ENCODE results near the gene DENND1A. TPM values are rescaled to one million over a fixed set of nuclear protein-coding genes. Genes with fewer than 3 reads are reported as not detected.

Gene DENND1A
- total and polyA plus RNA-seq, 2 of the 13 experiments (the other 11 are each of a cell fraction or from before 2014, with no cell fraction given): 14.8 to 30.1 TPM

GRCh38 chr9:123468541-123468940 lies 461.4 kb downstream of the DENND1A start:
- Histone ChIP-seq H3K9ac (ENCODE audit: insufficient read depth, low read depth, low read length) (peak overlapping the region; percentile 65; the same call in 1 of the 2 replicates), H3K4me2 (ENCODE audit: low read depth, low read length) (no peak overlapping the region), H3K27me3 (ENCODE audit: control insufficient read depth in 1 of 2, insufficient read depth in 2 of 2, low read length in 2 of 2) (no peaks in the 10 kb centered on the region), H2AFZ (ENCODE audit: low read length) (no peak overlapping the region), H4K20me1 (ENCODE audit: insufficient read depth, low read length) (no peaks in the 10 kb centered on the region), H3K79me2 (ENCODE audit: insufficient read depth, low read length) (no peaks in the 10 kb centered on the region), H3K4me3 (replicated peaks in 1 of 3; ENCODE audit: insufficient read depth in 1 of 3, low read depth in 2 of 3, low read length in 3 of 3) (no peak overlapping the region), H3K9me3 (ENCODE audit: low read length) (no peaks in the 10 kb centered on the region), H3K4me1 (ENCODE audit: insufficient read depth, low read length) (peaks cover 78% of the 10 kb centered on the region), H3K27ac (ENCODE audit: extremely low read length, insufficient read depth, low read length) (peak overlapping the region; percentile 90), H3K36me3 (replicated peaks in 1 of 2; ENCODE audit: control insufficient read depth in 1 of 2, insufficient read depth in 2 of 2, low read length in 2 of 2) (no peaks in the 10 kb centered on the region; a peak in 2 of 5 replicates)
- no peak for DNase-seq (ENCODE audit: low spot score)
- no peak for TF ChIP-seq ZNF350 (CRISPR knock-in tag; IDR thresholded peaks at IDR 0.05; ENCODE audit: borderline replicate concordance, low read depth)
- TF ChIP-seq, protein P1, sequence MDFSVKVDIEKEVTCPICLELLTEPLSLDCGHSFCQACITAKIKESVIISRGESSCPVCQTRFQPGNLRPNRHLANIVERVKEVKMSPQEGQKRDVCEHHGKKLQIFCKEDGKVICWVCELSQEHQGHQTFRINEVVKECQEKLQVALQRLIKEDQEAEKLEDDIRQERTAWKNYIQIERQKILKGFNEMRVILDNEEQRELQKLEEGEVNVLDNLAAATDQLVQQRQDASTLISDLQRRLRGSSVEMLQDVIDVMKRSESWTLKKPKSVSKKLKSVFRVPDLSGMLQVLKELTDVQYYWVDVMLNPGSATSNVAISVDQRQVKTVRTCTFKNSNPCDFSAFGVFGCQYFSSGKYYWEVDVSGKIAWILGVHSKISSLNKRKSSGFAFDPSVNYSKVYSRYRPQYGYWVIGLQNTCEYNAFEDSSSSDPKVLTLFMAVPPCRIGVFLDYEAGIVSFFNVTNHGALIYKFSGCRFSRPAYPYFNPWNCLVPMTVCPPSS (IDR thresholded peaks at IDR 0.05): no peak
- TF ChIP-seq KDM4B (CRISPR knock-in tag; IDR thresholded peaks at IDR 0.05): no peak
- no peak for TF ChIP-seq ZNF747 (CRISPR knock-in tag; IDR thresholded peaks at IDR 0.05; ENCODE audit: borderline replicate concordance)
- TF ChIP-seq, protein P2, sequence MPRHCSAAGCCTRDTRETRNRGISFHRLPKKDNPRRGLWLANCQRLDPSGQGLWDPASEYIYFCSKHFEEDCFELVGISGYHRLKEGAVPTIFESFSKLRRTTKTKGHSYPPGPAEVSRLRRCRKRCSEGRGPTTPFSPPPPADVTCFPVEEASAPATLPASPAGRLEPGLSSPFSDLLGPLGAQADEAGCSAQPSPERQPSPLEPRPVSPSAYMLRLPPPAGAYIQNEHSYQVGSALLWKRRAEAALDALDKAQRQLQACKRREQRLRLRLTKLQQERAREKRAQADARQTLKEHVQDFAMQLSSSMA (CRISPR knock-in tag; IDR thresholded peaks at IDR 0.05): no peak
- TF ChIP-seq ZNF670 (CRISPR knock-in tag; IDR thresholded peaks at IDR 0.05; ENCODE audit: borderline replicate concordance): no peak
- no peak for TF ChIP-seq THAP9 (CRISPR knock-in tag; IDR thresholded peaks at IDR 0.05; ENCODE audit: borderline replicate concordance)
- no peak for TF ChIP-seq LBX2 (CRISPR knock-in tag; IDR thresholded peaks at IDR 0.05; ENCODE audit: borderline replicate concordance)
- no peak for TF ChIP-seq ZNF33B (CRISPR knock-in tag; IDR thresholded peaks at IDR 0.05)
- TF ChIP-seq, protein P3, sequence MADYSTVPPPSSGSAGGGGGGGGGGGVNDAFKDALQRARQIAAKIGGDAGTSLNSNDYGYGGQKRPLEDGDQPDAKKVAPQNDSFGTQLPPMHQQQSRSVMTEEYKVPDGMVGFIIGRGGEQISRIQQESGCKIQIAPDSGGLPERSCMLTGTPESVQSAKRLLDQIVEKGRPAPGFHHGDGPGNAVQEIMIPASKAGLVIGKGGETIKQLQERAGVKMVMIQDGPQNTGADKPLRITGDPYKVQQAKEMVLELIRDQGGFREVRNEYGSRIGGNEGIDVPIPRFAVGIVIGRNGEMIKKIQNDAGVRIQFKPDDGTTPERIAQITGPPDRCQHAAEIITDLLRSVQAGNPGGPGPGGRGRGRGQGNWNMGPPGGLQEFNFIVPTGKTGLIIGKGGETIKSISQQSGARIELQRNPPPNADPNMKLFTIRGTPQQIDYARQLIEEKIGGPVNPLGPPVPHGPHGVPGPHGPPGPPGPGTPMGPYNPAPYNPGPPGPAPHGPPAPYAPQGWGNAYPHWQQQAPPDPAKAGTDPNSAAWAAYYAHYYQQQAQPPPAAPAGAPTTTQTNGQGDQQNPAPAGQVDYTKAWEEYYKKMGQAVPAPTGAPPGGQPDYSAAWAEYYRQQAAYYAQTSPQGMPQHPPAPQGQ (CRISPR knock-in tag; IDR thresholded peaks at IDR 0.05; ENCODE audit: borderline replicate concordance): no peak
- TF ChIP-seq ZNF274 (CRISPR knock-in tag; IDR thresholded peaks at IDR 0.05): no peak
- intact Hi-C loops (cut with micrococcal nuclease; ENCODE audit: unreplicated experiment) (loop anchor here (5.0 kb wide), 1 partner anchor 66 kb away; no protein-coding TSS in a partner anchor), in situ Hi-C loops (cut with HindIII; ENCODE audit: extremely low pct_ligation_motif_present, low pct_unique_long_range_greater_than_20kb) (no loop called here)
- 80% methylated on average over 5 of the region's 5 CpGs for WGBS (ENCODE audit: low lambda C conversion rate)
- BruUV-seq (replicated peaks): no TSS peak
- no peak for ATAC-seq
- POLR2A ChIA-PET: interaction anchor here (0.9 to 1.4 kb wide), 4 partner anchors 8 to 15 kb away, joined by 3 to 4 read pairs (median 4); no protein-coding TSS in a partner anchor
- CTCF ChIA-PET (ENCODE audit: low intra/inter-chr PET ratio, low total read pairs): no interaction called here
- FAIRE-seq: no peak
